Activated CD8-positive, alpha-beta memory T cell treated with anti-CD3 and anti-CD28 coated beads for 36 hours (primary cell): Measurements from ENCODE around the gene TMEM255B. TPM values are rescaled to one million over a fixed set of nuclear protein-coding genes. Genes with fewer than 3 reads are reported as not detected.

ENCODE experiments used
- CTCF ChIA-PET: fragments of 350-600 bp; sonication (Branson Sonifier 250); formaldehyde crosslinking; loops from one replicate; lab custom pipeline; 2021; ENCODE audit warnings: antibody characterized with exemption; lab: Charles Lee
- POLR2A ChIA-PET: fragments of 350-600 bp; sonication (Branson Sonifier 250); formaldehyde crosslinking; loops from one replicate; lab custom pipeline; 2021; ENCODE audit warnings: antibody characterized with exemption; lab: Charles Lee
- total RNA-seq, 2 experiments: library from RNA; stranded (reverse); gene quantifications; one replicate each; pipeline ENCODE4 v1.2.3, GENCODE V29; 2021

The TMEM255B gene
- total RNA-seq, 2 experiments from 2014 or later: 0.73 to 0.80 TPM

GRCh38 chr13:113851826-113852535 is 93.0 kb downstream of the TMEM255B start:
- CTCF ChIA-PET: no interaction called here
- POLR2A ChIA-PET: no interaction called here

- ChIA-PET CTCF (no interaction called here), POLR2A (no interaction called here)
Observed at GRCh38 chr13:113852536-113853517, 93.8 kb downstream of the TMEM255B start.

- POLR2A ChIA-PET: no interaction called here
Observed at GRCh38 chr13:113853518-113854237, 94.7 kb downstream of the TMEM255B start.

GRCh38 chr13:113854238-113855011 is 95.4 kb downstream of the TMEM255B start:
- POLR2A ChIA-PET: no interaction called here
- CTCF ChIA-PET: interaction anchor here (0.8 kb wide), 1 partner anchor 73 kb away, joined by 3 read pairs; no protein-coding TSS in a partner anchor

More at GRCh38 chr13:113853518-113854237, 94.7 kb downstream of the TMEM255B start:
- CTCF ChIA-PET: interaction anchor here (0.8 kb wide), 1 partner anchor 72 kb away, joined by 3 read pairs; no protein-coding TSS in a partner anchor

- ChIA-PET POLR2A (no interaction called here), CTCF (no interaction called here)
Observed at GRCh38 chr13:113855012-113855921, 96.2 kb downstream of the TMEM255B start.

- POLR2A ChIA-PET: no interaction called here
- CTCF ChIA-PET: no interaction called here
Observed at GRCh38 chr13:113855931-113856715, 97.1 kb downstream of the TMEM255B start.

- CTCF ChIA-PET: no interaction called here
- POLR2A ChIA-PET: no interaction called here
Observed at GRCh38 chr13:113856716-113857065, 97.7 kb downstream of the TMEM255B start.

- CTCF ChIA-PET: no interaction called here
- POLR2A ChIA-PET: no interaction called here
Observed at GRCh38 chr13:113857531-113858195, 98.6 kb downstream of the TMEM255B start.

GRCh38 chr13:113859311-113860050 is 100.5 kb downstream of the TMEM255B start:
- ChIA-PET CTCF (no interaction called here), POLR2A (no interaction called here)

GRCh38 chr13:113860051-113860664 is 101.1 kb downstream of the TMEM255B start:
- CTCF ChIA-PET: no interaction called here

GRCh38 chr13:113860665-113861432 is 101.8 kb downstream of the TMEM255B start:
- POLR2A ChIA-PET: no interaction called here
- CTCF ChIA-PET: no interaction called here

More at GRCh38 chr13:113860051-113860664, 101.1 kb downstream of the TMEM255B start:
- POLR2A ChIA-PET: no interaction called here

GRCh38 chr13:113861433-113862030 is 102.5 kb downstream of the TMEM255B start:
- ChIA-PET POLR2A (no interaction called here), CTCF (no interaction called here)

- CTCF ChIA-PET: no interaction called here
- POLR2A ChIA-PET: no interaction called here
Observed at GRCh38 chr13:113862191-113862930, 103.3 kb downstream of the TMEM255B start.
